GM19467 (cell line): ENCODE results near the gene ADAMTS2.

Experiments
- ATAC-seq: cut with Tn5 transposase; IDR thresholded peaks from one replicate; pipeline ENCODE4 v1.9.1; 2021; ENCODE audit warnings: mild to moderate bottlenecking, moderate library complexity; ENCODE audit not compliant: unreplicated experiment

Gene ADAMTS2

DNA sequence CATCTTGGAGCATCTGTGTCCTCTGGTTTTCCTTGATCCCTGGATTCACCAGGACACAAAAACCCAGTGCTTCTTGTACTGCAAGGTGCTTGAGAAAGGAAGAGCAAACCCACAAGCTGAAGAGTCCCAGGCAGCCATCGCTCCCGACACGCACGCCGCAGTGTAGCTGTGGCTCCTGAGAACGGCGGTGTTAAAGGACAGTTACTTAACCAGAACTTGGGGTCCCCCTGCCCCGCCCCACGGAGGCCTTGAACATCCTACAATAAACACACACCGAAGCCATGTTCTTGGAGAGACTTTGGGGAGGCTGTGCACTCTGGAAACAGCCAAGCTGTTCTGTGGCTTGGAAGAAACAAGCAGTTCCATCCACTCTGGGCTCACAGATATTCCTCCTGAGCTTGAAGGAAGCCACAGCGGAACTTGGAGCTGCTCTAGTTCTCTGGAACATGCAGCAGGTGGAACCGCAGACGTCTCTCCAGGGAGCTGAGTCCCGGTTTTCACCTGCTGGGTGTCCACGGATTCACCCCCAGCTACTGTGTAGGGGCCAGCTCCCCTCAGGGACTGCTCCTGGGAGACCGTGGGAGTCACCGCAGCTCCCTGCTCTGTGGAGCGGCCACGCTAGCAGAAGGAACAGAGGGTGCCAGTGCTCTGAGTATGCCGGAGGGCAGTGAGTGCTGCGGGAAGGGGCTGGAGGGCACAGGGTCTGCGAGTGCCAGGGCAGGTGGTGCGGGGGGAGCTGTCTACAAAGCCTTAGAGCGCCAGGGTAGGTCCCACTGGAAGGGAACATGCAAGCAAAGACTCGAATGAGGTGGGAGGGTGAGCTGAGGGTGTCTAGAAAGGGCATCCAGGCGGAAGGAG lies 107.3 kb downstream of the ADAMTS2 start:
- ATAC-seq, result no peak

DNA sequence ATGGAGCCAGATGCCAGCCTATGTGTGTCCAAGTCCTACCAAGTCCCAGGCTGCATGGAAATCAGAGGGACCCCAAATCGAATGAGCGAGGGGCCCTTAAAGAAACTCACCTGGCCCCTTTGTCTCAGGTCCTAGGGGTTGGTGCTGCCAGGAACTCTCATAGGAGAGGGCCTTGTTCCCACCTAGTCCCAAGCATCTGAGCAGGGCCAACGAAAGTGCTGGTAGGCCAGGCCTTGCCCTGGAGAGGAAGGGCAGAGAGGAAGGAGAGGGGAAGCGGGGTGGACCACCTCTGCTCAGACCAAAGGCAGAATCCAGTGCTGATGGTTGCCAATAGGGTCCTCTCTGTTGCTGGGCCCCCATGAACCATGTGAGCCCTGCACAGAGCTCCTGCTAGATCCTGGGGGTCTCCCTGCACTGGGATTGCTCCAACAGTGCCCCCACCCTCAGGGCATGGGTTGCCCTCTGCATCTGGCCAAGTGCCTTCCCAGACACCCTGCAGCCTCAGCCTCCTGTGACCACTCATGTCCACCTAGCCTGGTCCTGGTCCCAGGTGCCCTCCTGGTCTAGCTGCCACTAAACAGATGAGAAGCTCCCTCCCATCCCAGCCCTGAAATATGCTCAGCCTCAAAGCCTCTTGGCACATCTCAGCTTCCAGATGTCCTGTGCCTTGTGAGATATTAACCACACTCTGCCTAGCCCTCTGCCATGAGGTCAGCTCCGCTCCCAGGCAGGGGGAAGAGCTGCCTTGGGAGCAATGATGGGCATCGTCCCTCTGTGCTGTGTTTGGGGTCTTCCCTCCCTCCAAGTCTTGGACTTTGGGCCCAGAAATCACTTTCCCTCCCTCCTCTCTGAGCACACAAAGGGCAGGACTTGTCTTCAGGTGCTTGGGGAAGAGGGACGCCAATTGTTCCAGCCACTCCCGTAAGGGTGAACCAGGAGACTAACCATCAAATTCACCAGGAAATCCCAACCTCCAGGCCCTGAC lies 109.6 kb downstream of the ADAMTS2 start:
- no peak for ATAC-seq

- ATAC-seq, result no peak
Observed at GRCh38 chr5:179234563-179235135, 110.6 kb downstream of the ADAMTS2 start.

DNA sequence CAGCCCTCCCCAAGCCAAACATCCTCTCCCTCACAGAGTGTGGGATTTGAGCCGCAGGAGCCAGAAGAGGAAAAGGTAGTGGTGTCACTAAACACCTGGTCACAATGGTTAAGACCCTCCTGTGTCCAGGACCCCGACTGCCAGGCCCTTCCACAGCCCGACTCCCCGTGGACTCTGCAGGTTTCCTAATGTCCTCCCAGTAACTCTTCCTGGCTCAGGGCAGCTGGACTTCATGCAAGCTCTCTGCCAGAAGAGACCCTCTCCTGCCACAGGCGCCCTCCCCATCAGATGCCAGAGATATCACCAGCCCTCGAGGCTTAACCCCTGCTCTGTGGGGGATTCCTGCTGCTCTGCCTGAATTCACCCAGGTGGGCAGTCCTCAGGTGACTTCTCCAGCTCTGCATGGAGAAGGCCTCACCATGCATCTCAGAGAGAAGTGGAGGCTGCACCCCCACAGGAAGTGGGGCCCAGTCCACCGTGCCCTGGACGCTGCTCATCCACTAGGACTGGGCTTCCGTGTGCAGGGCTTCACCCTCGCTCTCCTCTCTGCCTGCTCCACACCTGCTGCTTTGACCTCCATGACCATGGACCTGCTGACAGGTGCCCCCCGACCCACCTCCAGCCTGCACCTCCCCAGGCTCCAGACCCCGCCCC lies 111.2 kb downstream of the ADAMTS2 start:
- no peak for ATAC-seq

GRCh38 chr5:179232091-179232735 lies 113.0 kb downstream of the ADAMTS2 start:
- no peak for ATAC-seq

DNA sequence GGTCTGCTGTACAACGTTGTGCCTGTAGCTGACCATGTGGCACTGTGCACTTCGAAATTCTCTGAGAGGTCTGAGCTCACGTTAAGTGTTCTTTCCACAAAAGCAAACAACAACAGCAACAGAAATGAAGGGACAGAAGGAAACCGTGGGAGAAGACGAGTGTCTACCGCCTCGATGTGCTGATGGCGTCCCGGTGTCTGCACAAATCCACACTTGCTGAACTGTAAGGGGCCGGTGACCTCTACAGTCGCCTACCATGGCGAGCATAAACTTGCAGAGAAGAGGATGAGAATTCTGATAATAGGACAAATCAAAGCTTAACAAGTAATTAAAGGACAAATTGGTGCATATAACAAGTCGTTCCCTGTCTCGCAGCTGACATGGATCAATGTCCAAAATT lies 114.0 kb downstream of the ADAMTS2 start:
- ATAC-seq, result no peak

- no peak for ATAC-seq
Observed at GRCh38 chr5:179230061-179230461, 115.2 kb downstream of the ADAMTS2 start.

- ATAC-seq, result no peak
Observed at GRCh38 chr5:179229331-179229831, 115.9 kb downstream of the ADAMTS2 start.

GRCh38 chr5:179228341-179229121 lies 116.7 kb downstream of the ADAMTS2 start:
- no peak for ATAC-seq

DNA sequence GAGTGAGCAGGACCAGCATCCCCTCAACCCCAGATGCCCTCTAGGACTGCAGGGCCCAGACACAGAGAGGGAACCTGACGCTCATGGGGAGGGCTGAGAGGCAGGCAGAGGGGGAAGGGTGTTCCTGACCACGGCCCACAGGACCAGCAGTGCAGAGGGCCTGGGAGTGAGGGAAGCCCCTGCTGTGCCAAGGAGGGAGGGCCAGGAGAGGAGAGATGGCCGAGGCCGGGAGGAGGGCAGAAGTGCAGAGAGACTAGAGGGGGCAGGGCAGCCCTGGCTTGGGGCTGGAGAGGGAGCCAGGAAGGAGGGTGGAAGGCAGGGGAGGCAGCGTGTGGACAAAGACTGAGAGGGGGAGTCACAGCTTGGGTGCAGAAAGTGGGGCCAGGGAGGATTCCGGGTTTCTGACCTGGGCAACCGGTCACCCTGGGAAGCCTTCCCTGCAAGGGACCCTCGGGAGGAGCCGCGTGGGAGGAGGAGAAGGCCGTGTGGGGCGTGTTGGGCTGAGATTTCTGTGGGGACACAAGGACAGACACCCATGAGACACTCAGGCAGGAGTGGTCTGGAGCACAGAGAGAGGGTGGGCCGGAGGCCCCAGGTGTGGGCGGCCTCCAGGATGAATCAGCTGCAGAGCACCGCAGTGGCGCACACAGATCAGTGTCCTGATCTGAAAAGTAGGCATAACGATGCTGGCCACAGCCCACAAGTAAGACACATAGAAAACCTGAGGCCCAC lies 117.5 kb downstream of the ADAMTS2 start:
- no peak for ATAC-seq

DNA sequence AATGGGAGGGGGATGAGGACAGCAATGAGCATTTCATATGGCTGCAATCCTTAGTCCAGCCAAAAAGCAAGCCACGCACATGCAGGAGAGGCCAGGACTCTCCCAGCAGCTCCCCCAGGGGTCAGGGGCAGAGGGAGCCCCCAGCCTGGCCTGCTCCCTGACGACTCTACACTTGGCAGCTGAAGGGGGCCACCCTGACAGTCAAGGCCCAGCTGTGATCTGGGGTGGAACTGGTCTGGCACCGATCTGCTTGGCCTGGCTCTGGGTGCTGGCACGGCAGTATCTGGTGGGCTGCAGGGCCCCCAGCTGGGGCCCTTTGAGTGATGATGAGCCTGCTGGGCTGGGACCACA lies 118.1 kb downstream of the ADAMTS2 start:
- ATAC-seq, result no peak

GRCh38 chr5:179226696-179227095 lies 118.6 kb downstream of the ADAMTS2 start:
- no peak for ATAC-seq

- ATAC-seq, result no peak
Observed at GRCh38 chr5:179225387-179225786, 119.9 kb downstream of the ADAMTS2 start.

DNA sequence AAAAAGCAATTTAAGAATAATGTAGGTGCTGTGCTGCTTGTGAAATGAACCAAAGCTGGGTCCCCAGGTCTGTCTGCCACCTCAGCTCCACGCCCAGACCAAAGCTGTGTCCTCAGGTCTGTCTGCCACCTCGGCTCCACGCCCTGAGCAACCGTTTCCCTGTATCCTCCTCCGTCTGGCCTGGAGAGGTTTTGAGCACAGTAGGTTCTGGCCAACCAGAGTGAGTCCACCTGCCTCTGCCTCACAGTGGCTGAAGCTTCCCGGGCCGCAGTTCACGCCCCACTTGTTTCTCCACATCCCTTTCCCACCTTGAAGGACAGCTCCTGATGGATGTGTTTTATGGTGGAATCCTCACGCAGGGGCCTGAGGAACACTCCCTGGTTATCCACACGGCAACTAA lies 120.5 kb downstream of the ADAMTS2 start:
- ATAC-seq, result no peak

DNA sequence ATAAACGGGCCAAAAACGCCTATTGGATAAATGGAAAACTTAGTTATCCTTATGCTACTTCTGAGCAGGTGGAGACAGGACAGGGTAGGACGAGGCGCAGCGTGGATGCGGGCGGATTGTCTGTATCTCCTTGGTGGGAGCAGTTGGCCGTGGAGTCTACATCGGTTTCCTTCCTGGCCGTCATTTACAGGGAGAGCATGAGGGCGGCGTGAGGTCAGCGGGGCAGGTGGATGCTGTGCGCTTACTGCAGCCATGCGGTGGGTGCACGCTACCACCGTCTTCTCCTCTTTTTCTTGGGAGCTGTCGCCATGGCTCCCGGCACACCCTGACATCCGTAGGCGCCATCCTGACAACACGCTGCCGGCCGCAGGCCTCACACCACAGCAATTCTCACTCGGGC lies 121.3 kb downstream of the ADAMTS2 start:
- no peak for ATAC-seq

DNA sequence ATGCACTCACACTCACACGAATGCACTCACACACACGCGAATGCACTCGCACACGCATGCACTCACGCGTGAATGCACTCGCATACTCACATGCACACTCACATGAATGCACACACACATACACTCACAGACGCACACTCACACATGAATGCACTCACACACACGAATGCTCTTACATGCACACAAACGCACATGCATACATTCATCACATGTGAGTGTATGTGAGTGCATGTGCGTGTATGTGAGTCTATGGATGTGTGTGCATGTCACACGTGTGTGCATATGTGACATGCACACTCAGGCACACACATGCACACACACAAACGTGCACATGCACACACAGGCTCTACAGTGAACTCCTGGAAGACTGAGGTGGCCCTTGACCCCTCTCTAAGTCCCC lies 121.7 kb downstream of the ADAMTS2 start:
- no peak for ATAC-seq

DNA sequence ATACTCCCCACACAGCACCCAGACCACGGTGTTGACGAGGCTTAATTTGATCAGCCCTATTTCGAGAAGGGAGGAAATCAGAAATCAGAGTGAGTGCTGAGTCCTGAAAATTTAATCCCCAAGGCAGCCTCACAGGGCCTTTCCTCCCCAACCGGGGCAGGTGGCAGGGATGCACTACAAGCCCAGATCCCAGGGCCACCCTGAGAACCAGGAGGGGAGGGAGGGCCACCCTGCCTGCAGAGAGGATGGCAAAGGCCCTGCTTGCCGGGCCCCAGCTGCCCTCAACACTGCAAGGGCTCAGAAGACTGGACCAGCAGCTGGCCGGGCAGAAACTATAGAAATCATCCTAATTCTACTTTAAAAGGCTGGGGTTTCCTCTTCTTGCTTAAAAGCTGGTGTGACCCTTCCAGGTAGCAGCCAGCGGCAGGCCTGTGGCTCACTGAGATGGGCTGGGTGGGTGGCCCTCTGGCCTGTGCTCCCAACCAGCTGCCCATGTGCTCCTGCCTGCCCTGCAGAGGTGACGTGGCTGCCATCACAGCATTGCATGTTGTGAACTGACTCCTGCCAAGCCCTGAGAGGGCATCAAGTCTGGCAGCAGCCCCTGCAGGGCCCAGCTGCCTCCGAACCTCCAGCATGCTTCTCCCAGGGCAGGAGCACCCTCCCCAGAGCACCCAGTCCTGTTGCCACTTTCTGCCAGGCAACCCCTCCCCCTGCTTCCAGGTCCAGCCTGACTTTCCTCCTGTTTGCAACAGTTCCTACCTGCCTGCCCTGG lies 122.8 kb downstream of the ADAMTS2 start:
- no peak for ATAC-seq

DNA sequence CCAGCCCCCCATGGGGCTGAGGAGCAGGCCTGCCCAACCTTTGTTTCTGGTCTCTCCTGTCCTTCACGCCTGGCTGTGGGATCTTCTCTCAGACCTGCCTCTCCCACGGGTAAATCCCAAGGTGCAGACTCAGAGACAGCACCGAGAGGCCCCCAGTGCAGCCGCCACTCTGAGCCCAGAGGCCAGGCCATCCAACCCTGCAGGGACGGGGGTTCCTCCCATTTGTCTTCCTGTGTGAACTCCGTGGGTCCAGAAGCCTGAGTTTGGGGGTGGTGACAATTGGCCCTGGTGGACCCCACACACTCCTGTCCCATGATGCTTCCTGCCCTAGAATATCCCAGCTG lies 123.4 kb downstream of the ADAMTS2 start:
- ATAC-seq, result no peak
